Activated naive CD4-positive, alpha-beta T cell treated with anti-CD3 and anti-CD28 coated beads, Interleukin-2, amount 10 ng/mL, durations not matched to agents 7 days and 5 days (primary cell): Measurements from ENCODE around the gene PIR.
A peak's percentile ranks its signal among the peaks of the same experiment; 100 is the strongest.

Experiments used
- CTCF ChIA-PET: fragments of 350-600 bp; sonication (Branson Sonifier 250); formaldehyde crosslinking; loops from one replicate; lab custom pipeline; 2021; ENCODE audit warnings: antibody characterized with exemption; lab: Charles Lee
- DNase-seq: peaks from one replicate; pipeline ENCODE4 v3.0.0-alpha.2; 2020
- H3K27ac Mint-ChIP-seq: one replicate; pipeline ENCODE4 v1.8.0; 2021; ENCODE audit warnings: mild to moderate bottlenecking, moderate library complexity, mixed read lengths
- H3K27me3 Mint-ChIP-seq: one replicate; pipeline ENCODE4 v1.8.0; 2021; ENCODE audit warnings: mild to moderate bottlenecking, mixed read lengths
- H3K36me3 Mint-ChIP-seq: one replicate; pipeline ENCODE4 v1.8.0; 2021; ENCODE audit warnings: mixed read lengths
- H3K4me1 Mint-ChIP-seq: one replicate; pipeline ENCODE4 v1.8.0; 2021; ENCODE audit warnings: mixed read lengths
- H3K4me3 Mint-ChIP-seq: one replicate; pipeline ENCODE4 v1.8.0; 2021; ENCODE audit warnings: mild to moderate bottlenecking, moderate library complexity, mixed read lengths
- H3K9me3 Mint-ChIP-seq: one replicate; pipeline ENCODE4 v1.8.0; 2021; ENCODE audit warnings: mixed read lengths

PIR gene

GRCh38 chrX:15493118-15493962 is at the start of gene PIR:
Gene PIR (minus strand): TSS chrX:15493333. CDS start chrX:15491257, 2,076 bp downstream.
- Mint-ChIP-seq H3K27me3 (peaks cover 4% of the 10 kb centered on the region), H3K4me3 (peak within 1 kb of the TSS; percentile 78), H3K27ac (peak within 1 kb of the TSS; percentile 73), H3K36me3 (peaks cover 2% of the 10 kb centered on the region), H3K9me3 (no peaks in the 10 kb centered on the region), H3K4me1 (peaks cover 17% of the 10 kb centered on the region)
- peak; percentile 65 for DNase-seq
- CTCF ChIA-PET, result no interaction called here

GRCh38 chrX:15530318-15530717 is 37.2 kb upstream of the PIR start:
- H3K4me1 Mint-ChIP-seq, result no peaks in the 10 kb centered on the region
- no peak for DNase-seq
- no peaks in the 10 kb centered on the region for H3K9me3 Mint-ChIP-seq
- CTCF ChIA-PET, result no interaction called here
- no peak overlapping the region for H3K4me3 Mint-ChIP-seq
- no peaks in the 10 kb centered on the region for H3K27me3 Mint-ChIP-seq
- no peak overlapping the region for H3K27ac Mint-ChIP-seq
- no peaks in the 10 kb centered on the region for H3K36me3 Mint-ChIP-seq

GRCh38 chrX:15529165-15529564 is 36.0 kb upstream of the PIR start:
- CTCF ChIA-PET, result no interaction called here
- Mint-ChIP-seq H3K4me3 (no peak overlapping the region), H3K9me3 (no peaks in the 10 kb centered on the region), H3K4me1 (no peaks in the 10 kb centered on the region), H3K36me3 (no peaks in the 10 kb centered on the region), H3K27ac (no peak overlapping the region), H3K27me3 (no peaks in the 10 kb centered on the region)
- DNase-seq, result no peak

GRCh38 chrX:15525664-15526416 is 32.7 kb upstream of the PIR start:
- Mint-ChIP-seq H3K27ac (no peak overlapping the region), H3K4me3 (no peak overlapping the region), H3K9me3 (no peaks in the 10 kb centered on the region), H3K27me3 (no peaks in the 10 kb centered on the region), H3K4me1 (no peaks in the 10 kb centered on the region), H3K36me3 (no peaks in the 10 kb centered on the region)
- no peak for DNase-seq
- CTCF ChIA-PET, result no interaction called here

- H3K27me3 Mint-ChIP-seq, result no peaks in the 10 kb centered on the region
- CTCF ChIA-PET, result no interaction called here
- no peak for DNase-seq
Measured at GRCh38 chrX:15524417-15524816, 31.3 kb upstream of the PIR start.

GRCh38 chrX:15523088-15523487 is 30.0 kb upstream of the PIR start:
- DNase-seq, result no peak
- Mint-ChIP-seq H3K4me1 (no peaks in the 10 kb centered on the region), H3K27me3 (no peaks in the 10 kb centered on the region), H3K4me3 (no peak overlapping the region), H3K27ac (no peak overlapping the region), H3K36me3 (no peaks in the 10 kb centered on the region), H3K9me3 (no peaks in the 10 kb centered on the region)
- CTCF ChIA-PET, result no interaction called here

More at GRCh38 chrX:15524417-15524816, 31.3 kb upstream of the PIR start:
- no peak overlapping the region for H3K4me3 Mint-ChIP-seq
- H3K9me3 Mint-ChIP-seq, result no peaks in the 10 kb centered on the region
- H3K4me1 Mint-ChIP-seq, result no peaks in the 10 kb centered on the region
- H3K27ac Mint-ChIP-seq, result no peak overlapping the region
- H3K36me3 Mint-ChIP-seq, result no peaks in the 10 kb centered on the region

- H3K27me3 Mint-ChIP-seq, result no peaks in the 10 kb centered on the region
- no peaks in the 10 kb centered on the region for H3K9me3 Mint-ChIP-seq
- no peak overlapping the region for H3K4me3 Mint-ChIP-seq
- CTCF ChIA-PET, result no interaction called here
- no peaks in the 10 kb centered on the region for H3K4me1 Mint-ChIP-seq
- DNase-seq, result no peak
- no peaks in the 10 kb centered on the region for H3K36me3 Mint-ChIP-seq
- no peak overlapping the region for H3K27ac Mint-ChIP-seq
Measured at GRCh38 chrX:15522464-15522863, 29.3 kb upstream of the PIR start.

GRCh38 chrX:15515931-15516330 is 22.8 kb upstream of the PIR start:
- Mint-ChIP-seq H3K27ac (no peak overlapping the region), H3K9me3 (no peaks in the 10 kb centered on the region), H3K4me1 (no peaks in the 10 kb centered on the region), H3K27me3 (peaks cover 4% of the 10 kb centered on the region), H3K4me3 (no peak overlapping the region), H3K36me3 (no peaks in the 10 kb centered on the region)
- CTCF ChIA-PET, result no interaction called here
- no peak for DNase-seq

GRCh38 chrX:15514279-15514678 is 21.1 kb upstream of the PIR start:
- no peak for DNase-seq
- H3K36me3 Mint-ChIP-seq, result no peaks in the 10 kb centered on the region
- peaks cover 4% of the 10 kb centered on the region for H3K27me3 Mint-ChIP-seq
- H3K4me1 Mint-ChIP-seq, result no peaks in the 10 kb centered on the region
- H3K4me3 Mint-ChIP-seq, result no peak overlapping the region
- CTCF ChIA-PET, result no interaction called here
- H3K27ac Mint-ChIP-seq, result no peak overlapping the region
- no peaks in the 10 kb centered on the region for H3K9me3 Mint-ChIP-seq

GRCh38 chrX:15512401-15512965 is 19.4 kb upstream of the PIR start:
- H3K4me3 Mint-ChIP-seq, result no peak overlapping the region
- H3K27ac Mint-ChIP-seq, result no peak overlapping the region
- H3K9me3 Mint-ChIP-seq, result no peaks in the 10 kb centered on the region

GRCh38 chrX:15511563-15511962 is 18.4 kb upstream of the PIR start:
- Mint-ChIP-seq H3K4me3 (no peak overlapping the region), H3K9me3 (no peaks in the 10 kb centered on the region), H3K36me3 (no peaks in the 10 kb centered on the region), H3K4me1 (no peaks in the 10 kb centered on the region), H3K27me3 (peaks cover 4% of the 10 kb centered on the region), H3K27ac (no peak overlapping the region)
- DNase-seq, result no peak
- CTCF ChIA-PET, result no interaction called here

More at GRCh38 chrX:15512401-15512965, 19.4 kb upstream of the PIR start:
- Mint-ChIP-seq H3K36me3 (no peaks in the 10 kb centered on the region), H3K27me3 (peaks cover 4% of the 10 kb centered on the region), H3K4me1 (no peaks in the 10 kb centered on the region)
- CTCF ChIA-PET, result no interaction called here
- DNase-seq, result no peak

GRCh38 chrX:15509845-15510244 is 16.7 kb upstream of the PIR start:
- Mint-ChIP-seq H3K4me1 (no peaks in the 10 kb centered on the region), H3K27ac (no peak overlapping the region), H3K4me3 (no peak overlapping the region), H3K27me3 (peaks cover 4% of the 10 kb centered on the region), H3K9me3 (no peaks in the 10 kb centered on the region), H3K36me3 (no peaks in the 10 kb centered on the region)
- CTCF ChIA-PET, result no interaction called here
- no peak for DNase-seq

- H3K36me3 Mint-ChIP-seq, result no peaks in the 10 kb centered on the region
- no peak overlapping the region for H3K27ac Mint-ChIP-seq
- CTCF ChIA-PET, result no interaction called here
Measured at GRCh38 chrX:15507005-15507404, 13.9 kb upstream of the PIR start.

GRCh38 chrX:15505101-15505500 is 12.0 kb upstream of the PIR start:
- no peaks in the 10 kb centered on the region for H3K36me3 Mint-ChIP-seq
- no peaks in the 10 kb centered on the region for H3K27me3 Mint-ChIP-seq

More at GRCh38 chrX:15507005-15507404, 13.9 kb upstream of the PIR start:
- Mint-ChIP-seq H3K9me3 (no peaks in the 10 kb centered on the region), H3K4me1 (no peaks in the 10 kb centered on the region), H3K4me3 (no peak overlapping the region), H3K27me3 (no peaks in the 10 kb centered on the region)
- DNase-seq, result no peak

More at GRCh38 chrX:15505101-15505500, 12.0 kb upstream of the PIR start:
- Mint-ChIP-seq H3K9me3 (no peaks in the 10 kb centered on the region), H3K27ac (no peak overlapping the region), H3K4me1 (no peaks in the 10 kb centered on the region), H3K4me3 (no peak overlapping the region)
- DNase-seq, result no peak
- CTCF ChIA-PET, result no interaction called here
